HEK293 (cell line): Measurements from ENCODE around the gene PDGFC.

ENCODE experiments used
- GLIS1 ChIP-seq: fragments of 450-650 bp; formaldehyde crosslinking; IDR thresholded peaks from 2 replicates; pipeline ENCODE4 v1.5.1; 2016; ENCODE audit warnings: missing biosample characterization, missing genetic modification characterization
- HOXC10 ChIP-seq: sonication (generic); formaldehyde crosslinking; IDR thresholded peaks from 2 replicates; pipeline ENCODE4 v1.8.1; 2023; ENCODE audit warnings: mild to moderate bottlenecking, missing genetic modification reagents
- KLF10 ChIP-seq: fragments of 450-650 bp; IDR thresholded peaks from 2 replicates; pipeline ENCODE4 v1.5.1; 2018; ENCODE audit warnings: missing biosample characterization, mild to moderate bottlenecking, missing genetic modification characterization
- KLF8 ChIP-seq: fragments of 450-650 bp; formaldehyde crosslinking; IDR thresholded peaks from 2 replicates; pipeline ENCODE4 v1.5.1; 2016; ENCODE audit warnings: missing biosample characterization, missing genetic modification characterization
- MYNN ChIP-seq: fragments of 450-650 bp; formaldehyde crosslinking; IDR thresholded peaks from 2 replicates; pipeline ENCODE4 v1.5.1; 2016; ENCODE audit warnings: missing biosample characterization, missing genetic modification characterization, borderline replicate concordance
- OVOL3 ChIP-seq: fragments of 450-650 bp; formaldehyde crosslinking; IDR thresholded peaks from 2 replicates; pipeline ENCODE4 v1.5.1; 2016; ENCODE audit warnings: missing biosample characterization, missing genetic modification characterization
- PRDM4 ChIP-seq: fragments of 450-650 bp; formaldehyde crosslinking; IDR thresholded peaks from 2 replicates; pipeline ENCODE4 v1.5.1; 2017; ENCODE audit warnings: missing biosample characterization, missing genetic modification characterization
- PRDM6 ChIP-seq: fragments of 450-650 bp; formaldehyde crosslinking; IDR thresholded peaks from 2 replicates; pipeline ENCODE4 v1.5.1; 2017; ENCODE audit warnings: missing biosample characterization, missing genetic modification characterization
- REPIN1 ChIP-seq: fragments of 450-650 bp; formaldehyde crosslinking; IDR thresholded peaks from 2 replicates; pipeline ENCODE4 v1.5.1; 2017; ENCODE audit warnings: missing biosample characterization, missing genetic modification characterization, low read depth
- WT1 ChIP-seq: fragments of 450-650 bp; formaldehyde crosslinking; IDR thresholded peaks from 2 replicates; pipeline ENCODE4 v1.5.1; 2016; ENCODE audit warnings: missing biosample characterization, missing genetic modification characterization
- ZBTB7A ChIP-seq: fragments of 450-650 bp; formaldehyde crosslinking; IDR thresholded peaks from 2 replicates; pipeline ENCODE4 v1.5.1; 2016; ENCODE audit warnings: low read depth, missing biosample characterization, missing genetic modification characterization
- ZNF10 ChIP-seq: fragments of 450-650 bp; formaldehyde crosslinking; IDR thresholded peaks from 2 replicates; pipeline ENCODE4 v1.5.1; 2017; ENCODE audit warnings: missing biosample characterization, missing genetic modification characterization
- ZNF280D ChIP-seq: fragments of 450-650 bp; formaldehyde crosslinking; IDR thresholded peaks from 2 replicates; pipeline ENCODE4 v1.5.1; 2016; ENCODE audit warnings: missing biosample characterization, missing genetic modification characterization
- ZNF398 ChIP-seq: fragments of 450-650 bp; formaldehyde crosslinking; IDR thresholded peaks from 2 replicates; pipeline ENCODE4 v1.5.1; 2017; ENCODE audit warnings: missing biosample characterization, missing genetic modification characterization
- ZNF48 ChIP-seq: fragments of 450-650 bp; formaldehyde crosslinking; IDR thresholded peaks from 2 replicates; pipeline ENCODE4 v1.5.1; 2016; ENCODE audit warnings: missing biosample characterization, missing genetic modification characterization
- ZNF501 ChIP-seq: fragments of 450-650 bp; formaldehyde crosslinking; IDR thresholded peaks from 2 replicates; pipeline ENCODE4 v1.5.1; 2016; ENCODE audit warnings: missing biosample characterization, missing genetic modification characterization
- ZNF529 ChIP-seq: fragments of 450-650 bp; formaldehyde crosslinking; IDR thresholded peaks from 2 replicates; pipeline ENCODE4 v1.5.1; 2017; ENCODE audit warnings: missing genetic modification characterization, missing biosample characterization; ENCODE audit not compliant: insufficient replicate concordance
- ZNF544 ChIP-seq: fragments of 450-650 bp; formaldehyde crosslinking; IDR thresholded peaks from 2 replicates; pipeline ENCODE4 v1.5.0; 2017; ENCODE audit warnings: missing biosample characterization, missing genetic modification characterization
- ZNF596 ChIP-seq: fragments of 450-650 bp; IDR thresholded peaks from 2 replicates; pipeline ENCODE4 v1.5.0; 2018; ENCODE audit warnings: missing biosample characterization, mild to moderate bottlenecking, missing genetic modification characterization, moderate library complexity
- ZNF610 ChIP-seq: fragments of 450-650 bp; formaldehyde crosslinking; IDR thresholded peaks from 2 replicates; pipeline ENCODE4 v1.5.1; 2016; ENCODE audit warnings: missing biosample characterization, missing genetic modification characterization, borderline replicate concordance
- ZNF621 ChIP-seq: fragments of 450-650 bp; formaldehyde crosslinking; IDR thresholded peaks from 2 replicates; pipeline ENCODE4 v1.5.1; 2017; ENCODE audit warnings: missing biosample characterization, missing genetic modification characterization
- ZNF704 ChIP-seq: fragments of 450-650 bp; formaldehyde crosslinking; IDR thresholded peaks from 2 replicates; pipeline ENCODE4 v1.5.1; 2016; ENCODE audit warnings: missing biosample characterization, missing genetic modification characterization
- ZNF707 ChIP-seq: fragments of 450-650 bp; formaldehyde crosslinking; IDR thresholded peaks from 2 replicates; pipeline ENCODE4 v1.5.1; 2016; ENCODE audit warnings: missing biosample characterization, missing genetic modification characterization
- ZSCAN5A ChIP-seq: fragments of 450-650 bp; formaldehyde crosslinking; IDR thresholded peaks from 2 replicates; pipeline ENCODE4 v1.5.1; 2016; ENCODE audit warnings: missing biosample characterization, missing genetic modification characterization

Gene PDGFC

GRCh38 chr4:156948133-156948532, 23.5 kb downstream of the PDGFC start (continued):
- TF ChIP-seq ZSCAN5A (tag by site-specific recombination) = no peak
- no peak for TF ChIP-seq ZNF280D
- TF ChIP-seq ZNF544 (tag by site-specific recombination) = no peak
- no peak for TF ChIP-seq ZBTB7A
- TF ChIP-seq REPIN1 (tag by site-specific recombination) = no peak
- TF ChIP-seq ZNF707 (tag by site-specific recombination) = no peak
- TF ChIP-seq ZNF501 (tag by site-specific recombination) = no peak
- no peak for TF ChIP-seq ZNF398 (tag by site-specific recombination)
- TF ChIP-seq ZNF704 (tag by site-specific recombination) = no peak
- no peak for TF ChIP-seq KLF8 (tag by site-specific recombination)
- no peak for TF ChIP-seq ZNF610 (tag by site-specific recombination)
- TF ChIP-seq WT1 (tag by site-specific recombination) = peak; percentile 34; the same call in 1 of the 2 replicates
- peak; percentile 8; the same call in 1 of the 2 replicates for TF ChIP-seq PRDM6 (tag by site-specific recombination)
- TF ChIP-seq OVOL3 = no peak
- TF ChIP-seq KLF10 (tag by site-specific recombination) = no peak
- no peak for TF ChIP-seq ZNF596
- TF ChIP-seq ZNF529 (tag by site-specific recombination) = no peak
- TF ChIP-seq PRDM4 (tag by site-specific recombination) = no peak
- TF ChIP-seq ZNF48 = no peak
- no peak for TF ChIP-seq HOXC10
- TF ChIP-seq GLIS1 (tag by site-specific recombination) = peak; percentile 83
- TF ChIP-seq MYNN (tag by site-specific recombination) = peak; percentile 85
- TF ChIP-seq ZNF10 (tag by site-specific recombination) = peak; percentile 23; the same call in 1 of the 2 replicates
- no peak for TF ChIP-seq ZNF621 (tag by site-specific recombination)
